ENCODE measurements around the gene GTF3C2.

Gene GTF3C2, protein sequence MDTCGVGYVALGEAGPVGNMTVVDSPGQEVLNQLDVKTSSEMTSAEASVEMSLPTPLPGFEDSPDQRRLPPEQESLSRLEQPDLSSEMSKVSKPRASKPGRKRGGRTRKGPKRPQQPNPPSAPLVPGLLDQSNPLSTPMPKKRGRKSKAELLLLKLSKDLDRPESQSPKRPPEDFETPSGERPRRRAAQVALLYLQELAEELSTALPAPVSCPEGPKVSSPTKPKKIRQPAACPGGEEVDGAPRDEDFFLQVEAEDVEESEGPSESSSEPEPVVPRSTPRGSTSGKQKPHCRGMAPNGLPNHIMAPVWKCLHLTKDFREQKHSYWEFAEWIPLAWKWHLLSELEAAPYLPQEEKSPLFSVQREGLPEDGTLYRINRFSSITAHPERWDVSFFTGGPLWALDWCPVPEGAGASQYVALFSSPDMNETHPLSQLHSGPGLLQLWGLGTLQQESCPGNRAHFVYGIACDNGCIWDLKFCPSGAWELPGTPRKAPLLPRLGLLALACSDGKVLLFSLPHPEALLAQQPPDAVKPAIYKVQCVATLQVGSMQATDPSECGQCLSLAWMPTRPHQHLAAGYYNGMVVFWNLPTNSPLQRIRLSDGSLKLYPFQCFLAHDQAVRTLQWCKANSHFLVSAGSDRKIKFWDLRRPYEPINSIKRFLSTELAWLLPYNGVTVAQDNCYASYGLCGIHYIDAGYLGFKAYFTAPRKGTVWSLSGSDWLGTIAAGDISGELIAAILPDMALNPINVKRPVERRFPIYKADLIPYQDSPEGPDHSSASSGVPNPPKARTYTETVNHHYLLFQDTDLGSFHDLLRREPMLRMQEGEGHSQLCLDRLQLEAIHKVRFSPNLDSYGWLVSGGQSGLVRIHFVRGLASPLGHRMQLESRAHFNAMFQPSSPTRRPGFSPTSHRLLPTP

DNA sequence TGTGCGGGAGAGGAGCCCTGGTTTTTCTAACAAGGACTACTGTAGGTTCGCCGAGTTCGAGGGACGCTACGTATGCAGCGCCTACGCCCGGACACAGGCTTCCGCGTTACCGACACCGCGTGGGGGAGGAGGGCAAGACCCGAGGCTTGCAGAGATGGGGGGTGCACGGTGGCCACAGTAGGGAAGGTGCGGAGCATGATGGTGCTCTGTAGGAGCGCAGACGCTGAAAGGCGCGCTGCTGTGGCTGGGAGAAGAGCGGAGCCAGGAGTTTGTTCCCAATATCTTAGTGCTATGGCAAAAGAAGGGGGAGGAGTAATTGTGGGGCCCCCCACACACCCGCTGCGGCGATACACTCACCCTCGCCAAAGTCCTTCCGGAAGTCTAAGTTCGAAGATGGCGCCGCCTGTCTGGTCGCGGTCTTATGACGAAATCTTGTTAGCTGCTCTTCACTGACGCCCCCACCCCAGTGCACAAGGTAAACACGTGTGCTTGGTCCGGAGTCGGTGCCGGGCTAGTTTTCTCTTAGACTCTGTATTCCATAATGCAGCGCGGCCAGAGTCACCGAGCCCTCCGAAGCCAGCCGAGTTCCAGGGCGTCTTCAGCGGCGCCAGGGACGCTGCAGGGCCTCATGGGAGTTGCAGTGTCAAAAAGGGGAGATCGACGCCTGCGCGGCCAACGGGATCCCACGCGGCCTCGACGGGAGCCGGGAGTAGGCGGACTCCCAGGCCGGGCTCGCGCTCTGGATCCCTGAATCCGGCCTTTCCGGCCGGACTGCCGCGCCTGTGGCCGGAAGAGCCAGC lies at the start of gene GTF3C2:
TSS of gene GTF3C2 (minus strand) at position 383 of the 800 bp plus-strand sequence. CDS start 13,210 bp downstream, outside the sequence.
- DNase-seq (ENCODE audit: low read depth), result peak; percentile 86

DNA sequence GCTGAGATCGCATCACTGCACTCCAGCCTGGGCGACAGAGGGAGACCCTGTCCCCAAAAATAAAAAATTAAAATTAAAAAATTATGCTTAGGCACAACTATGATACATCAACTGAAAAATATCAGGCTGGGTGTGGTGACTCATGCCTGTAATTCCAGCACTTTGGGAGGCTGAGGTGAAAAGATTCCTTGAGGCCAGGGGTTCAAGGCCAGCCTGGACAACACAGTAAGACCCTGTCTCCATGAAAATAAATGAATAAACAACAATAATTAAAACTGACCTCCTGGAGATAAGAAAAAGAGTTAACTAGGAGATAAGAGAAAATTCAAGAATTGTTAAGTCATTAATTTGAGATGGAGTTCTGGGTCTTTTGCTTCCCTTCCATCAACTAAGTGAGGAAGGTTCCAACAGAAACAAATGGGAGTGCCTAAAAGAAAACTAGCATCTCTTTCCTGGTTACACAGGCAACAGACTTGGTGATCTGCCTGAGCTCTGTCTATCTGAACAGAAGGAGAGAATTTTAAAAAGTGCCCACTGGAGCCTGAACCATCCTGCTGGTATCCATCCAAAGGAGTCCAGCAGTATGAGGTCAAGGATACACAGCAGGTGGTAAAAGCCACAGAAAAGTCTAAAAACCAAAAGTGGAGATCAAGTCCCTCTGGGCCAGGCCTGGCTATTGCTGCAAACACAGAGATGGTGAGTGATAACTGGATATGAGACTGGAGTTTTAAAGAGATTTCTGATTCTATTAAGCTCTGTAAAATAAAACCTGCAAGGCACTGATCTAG lies 44.0 kb upstream of the GTF3C2 start:
- no peak for DNase-seq (ENCODE audit: low read depth)

DNA sequence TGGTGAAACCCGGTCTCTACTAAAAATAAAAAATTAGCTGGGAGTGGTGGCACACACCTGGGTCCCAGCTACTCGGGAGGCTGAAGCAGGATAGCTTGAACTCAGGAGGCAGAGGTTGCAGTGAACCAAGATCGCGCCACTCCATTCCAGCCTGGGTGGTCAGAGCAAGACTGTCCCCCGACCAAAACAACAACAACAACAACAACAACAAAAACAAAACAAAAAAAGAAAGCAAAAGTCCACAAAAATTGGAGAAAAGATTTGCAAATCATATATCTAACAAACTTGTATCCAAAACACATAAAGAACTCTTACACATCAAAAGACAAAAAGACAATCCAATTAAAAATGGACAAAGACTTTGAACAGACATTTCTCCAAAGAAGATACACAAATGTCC lies 42.4 kb upstream of the GTF3C2 start:
- no peak for DNase-seq (ENCODE audit: low read depth)

DNA sequence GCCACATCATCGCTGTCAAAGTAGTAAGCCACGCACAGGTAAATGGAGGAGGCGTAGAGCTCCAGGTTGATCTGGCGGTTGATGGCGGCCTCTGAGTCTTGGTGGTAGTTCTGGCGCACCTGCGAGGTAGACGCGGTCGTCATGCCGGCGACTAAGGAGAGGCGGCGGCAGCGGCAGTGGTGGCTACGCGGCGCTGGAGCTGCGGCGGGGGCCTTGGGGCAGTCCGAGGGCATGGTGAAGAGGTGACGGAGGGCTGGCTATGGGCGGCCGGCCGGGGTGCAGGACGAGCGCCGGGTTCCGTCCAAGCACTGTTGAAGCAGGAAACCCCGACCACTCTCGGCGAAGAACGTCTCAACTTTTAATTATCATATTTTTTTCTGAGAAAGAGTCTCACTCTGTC lies 36.7 kb upstream of the GTF3C2 start:
- DNase-seq (ENCODE audit: low read depth), result no peak

DNA sequence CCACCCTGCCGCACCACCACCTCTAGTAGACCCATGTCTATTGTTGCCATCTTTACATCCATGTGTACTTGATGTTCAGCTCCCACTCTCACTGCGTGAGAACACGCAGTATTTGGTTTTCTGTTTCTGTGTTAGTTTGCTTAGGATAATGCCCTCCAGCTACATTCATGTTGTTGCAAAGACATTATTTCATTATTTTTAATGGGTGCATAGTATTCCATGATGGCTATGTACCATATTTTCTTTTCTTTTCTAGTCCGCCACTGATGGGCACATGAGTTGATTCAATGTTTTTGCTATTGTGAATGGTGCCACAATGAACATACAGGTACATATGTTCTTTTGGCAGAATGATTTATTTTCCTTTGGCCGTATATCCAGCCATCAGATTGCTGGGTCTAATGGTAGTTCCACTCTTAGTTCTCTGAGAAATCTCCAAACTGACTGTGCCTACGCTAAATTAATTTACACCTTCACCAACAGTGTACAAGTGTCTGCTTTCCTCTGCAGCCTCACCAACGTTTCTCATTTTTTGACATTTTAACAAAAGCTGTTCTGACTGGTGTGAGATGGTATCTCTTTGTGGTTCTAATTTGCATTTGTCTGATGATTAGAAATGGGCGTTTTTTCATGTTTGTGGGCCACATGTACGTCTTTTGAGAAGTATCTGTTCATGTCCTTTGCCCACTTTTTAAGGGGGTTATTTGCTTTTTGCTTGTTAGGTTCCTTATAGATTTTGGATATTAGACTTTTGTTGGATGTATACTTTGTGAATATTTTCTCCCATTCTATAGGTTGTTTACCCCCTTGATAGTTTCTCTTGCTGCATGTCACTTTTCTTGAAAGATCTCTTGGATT lies 34.5 kb upstream of the GTF3C2 start:
- DNase-seq (ENCODE audit: low read depth), result no peak

DNA sequence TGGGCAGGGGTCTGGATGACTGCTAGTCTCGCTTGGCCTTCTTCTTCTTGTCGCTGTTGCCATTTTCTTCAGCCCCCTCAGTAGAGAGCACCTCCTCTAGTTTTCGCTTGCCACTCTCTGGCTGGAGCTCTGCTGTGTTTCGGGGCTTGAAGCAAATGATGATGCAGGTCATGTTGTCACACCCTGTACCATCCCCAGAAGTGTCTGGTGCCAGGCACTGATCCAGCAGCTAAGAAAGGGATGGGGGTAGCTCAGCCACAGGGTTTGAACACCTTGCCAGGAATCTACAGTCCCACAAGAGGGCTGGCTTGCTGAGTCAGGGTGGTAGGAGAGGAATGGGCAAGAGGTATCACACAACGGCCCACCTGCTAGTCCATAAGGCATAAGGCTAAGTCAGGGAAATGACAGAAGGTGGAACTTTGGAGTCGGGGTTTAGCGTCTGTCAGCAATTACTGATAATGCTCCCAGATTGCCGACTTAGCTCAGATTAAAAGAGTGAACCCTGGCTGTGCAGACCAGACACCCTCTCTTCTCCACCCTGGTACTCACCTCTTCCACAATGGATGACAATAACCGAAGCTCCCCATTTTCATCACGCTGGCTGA lies 25.1 kb upstream of the GTF3C2 start:
- no peak for DNase-seq (ENCODE audit: low read depth)

DNA sequence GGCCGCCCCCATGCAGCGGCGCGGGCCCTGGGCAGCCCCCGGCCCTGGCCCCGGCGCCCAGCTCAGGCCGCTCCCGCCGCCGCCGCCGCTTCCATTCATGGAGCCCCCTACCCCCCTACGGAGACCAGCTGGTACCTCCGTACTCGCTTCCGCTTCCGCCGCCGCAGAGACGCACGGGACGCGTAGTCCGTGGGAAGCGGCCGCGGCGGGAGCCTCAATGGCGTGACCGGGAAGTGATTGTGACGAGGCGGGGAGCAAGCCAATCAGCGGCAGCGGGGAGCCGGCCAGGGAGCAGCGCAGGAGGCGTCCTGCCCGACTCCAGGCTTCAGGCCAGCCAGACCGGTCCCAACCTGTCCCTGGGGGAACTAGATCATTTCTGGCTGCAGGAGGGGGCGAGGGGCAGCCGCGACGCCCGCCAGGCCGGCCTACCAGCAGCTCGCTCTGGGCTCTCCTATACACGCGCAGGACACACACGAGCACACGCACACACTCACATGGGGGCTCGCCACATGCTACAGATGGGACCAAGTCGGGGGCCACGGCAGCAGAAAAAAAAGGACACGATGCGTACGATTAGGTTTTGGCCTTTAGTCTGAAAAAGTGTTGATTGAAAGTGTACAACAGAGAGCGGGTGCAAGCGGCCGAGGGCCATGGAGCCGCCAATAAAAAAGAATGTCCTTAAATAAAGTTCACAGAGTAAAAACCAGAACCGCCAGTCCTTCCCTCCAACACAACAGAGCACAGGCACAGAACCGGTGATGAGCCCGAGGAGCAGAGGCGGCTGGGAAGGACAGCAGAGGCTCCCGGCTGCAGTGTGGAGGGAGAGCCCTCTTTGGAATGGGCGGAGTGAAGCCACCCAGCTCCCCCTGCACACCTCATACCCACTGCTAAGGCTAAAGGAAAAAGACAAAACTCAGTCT lies 24.3 kb upstream of the GTF3C2 start, which contains the start of gene ZNF513:
TSS of gene ZNF513 (minus strand) at position 109 of the 920 bp plus-strand sequence. CDS start 208 bp downstream, outside the sequence.
- DNase-seq (ENCODE audit: low read depth), result peak; percentile 80

DNA sequence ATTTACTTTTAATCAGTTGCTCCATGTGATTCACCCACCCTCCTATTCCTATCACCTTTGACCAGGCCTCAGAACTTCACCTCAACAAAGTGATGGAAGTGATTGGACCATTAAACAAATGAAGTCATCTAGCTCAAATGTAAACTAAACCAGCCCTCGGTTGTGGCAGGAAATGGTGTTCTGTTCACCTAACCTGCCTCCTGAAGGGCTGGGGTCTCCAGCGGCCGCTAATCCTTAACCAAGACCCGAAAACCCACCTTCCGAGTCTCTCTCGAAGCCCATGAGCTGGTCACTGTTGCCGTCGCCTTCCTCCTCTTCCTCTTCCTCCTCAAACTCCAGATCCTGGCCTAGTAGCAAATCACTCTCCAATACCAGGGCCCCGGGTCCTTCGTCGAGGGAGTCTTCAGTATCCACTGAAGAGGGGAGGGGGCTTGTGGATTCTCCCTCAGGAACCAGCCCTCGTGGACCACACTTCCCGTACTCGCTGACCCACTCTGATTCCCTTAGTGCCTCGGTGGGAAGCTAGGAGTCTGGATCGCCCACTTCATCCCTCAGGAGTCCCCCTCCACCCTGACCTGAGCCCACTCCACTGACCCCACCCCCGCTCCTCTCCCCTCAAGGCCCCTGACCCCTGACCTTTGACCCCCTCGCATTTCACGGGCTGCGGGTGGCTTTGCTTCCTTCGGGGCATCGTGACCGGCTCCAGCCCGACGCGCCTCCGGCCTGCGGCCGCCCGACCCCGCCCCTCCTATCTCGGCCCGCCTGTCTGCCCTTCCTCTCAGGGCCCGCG lies 23.5 kb upstream of the GTF3C2 start:
- DNase-seq (ENCODE audit: low read depth), result no peak

DNA sequence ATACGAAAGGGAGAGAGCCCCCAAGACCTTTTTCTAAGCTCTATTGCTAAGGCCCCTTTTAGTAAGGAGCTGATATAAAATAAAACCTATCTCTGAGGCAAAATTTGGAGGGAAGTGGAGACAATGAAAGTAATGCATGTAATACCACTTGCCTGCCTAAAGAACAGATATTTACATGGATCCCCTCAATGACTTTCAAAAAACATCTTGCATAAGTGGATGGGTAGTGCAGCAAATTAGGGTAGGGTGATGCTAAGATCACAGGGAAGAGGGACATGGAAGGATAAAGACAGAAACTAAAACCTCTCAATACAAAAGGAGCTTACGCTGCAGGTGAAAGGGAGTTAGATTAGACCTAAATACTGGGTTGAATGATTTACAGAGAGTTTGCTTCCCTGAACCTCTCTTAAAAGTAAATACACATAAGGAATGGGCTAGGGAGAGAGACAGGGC lies 22.8 kb upstream of the GTF3C2 start:
- no peak for DNase-seq (ENCODE audit: low read depth)

DNA sequence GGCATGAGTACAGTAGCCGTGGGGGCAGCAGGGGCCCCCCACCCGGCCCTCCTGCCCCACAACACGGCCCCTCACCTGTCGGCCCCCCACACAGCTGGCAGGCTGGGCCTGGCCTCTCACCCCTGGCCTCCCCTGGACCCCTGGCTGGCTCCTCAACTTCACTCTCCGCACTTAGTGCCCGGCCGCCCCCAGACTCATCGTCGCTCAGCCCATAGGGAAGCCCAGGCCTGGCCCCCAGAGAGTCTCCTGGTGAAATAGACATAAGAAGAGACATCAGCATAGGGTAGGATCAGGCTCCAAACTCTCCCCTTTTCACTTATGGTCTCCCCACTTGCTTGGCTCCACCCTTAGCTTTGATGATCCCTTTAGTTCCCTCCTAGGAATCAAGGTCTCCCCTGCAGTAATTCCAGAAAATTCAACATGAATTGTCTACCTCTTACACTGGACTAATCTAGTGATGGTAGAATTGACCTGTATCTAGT lies 22.3 kb upstream of the GTF3C2 start:
- DNase-seq (ENCODE audit: low read depth), result no peak

DNA sequence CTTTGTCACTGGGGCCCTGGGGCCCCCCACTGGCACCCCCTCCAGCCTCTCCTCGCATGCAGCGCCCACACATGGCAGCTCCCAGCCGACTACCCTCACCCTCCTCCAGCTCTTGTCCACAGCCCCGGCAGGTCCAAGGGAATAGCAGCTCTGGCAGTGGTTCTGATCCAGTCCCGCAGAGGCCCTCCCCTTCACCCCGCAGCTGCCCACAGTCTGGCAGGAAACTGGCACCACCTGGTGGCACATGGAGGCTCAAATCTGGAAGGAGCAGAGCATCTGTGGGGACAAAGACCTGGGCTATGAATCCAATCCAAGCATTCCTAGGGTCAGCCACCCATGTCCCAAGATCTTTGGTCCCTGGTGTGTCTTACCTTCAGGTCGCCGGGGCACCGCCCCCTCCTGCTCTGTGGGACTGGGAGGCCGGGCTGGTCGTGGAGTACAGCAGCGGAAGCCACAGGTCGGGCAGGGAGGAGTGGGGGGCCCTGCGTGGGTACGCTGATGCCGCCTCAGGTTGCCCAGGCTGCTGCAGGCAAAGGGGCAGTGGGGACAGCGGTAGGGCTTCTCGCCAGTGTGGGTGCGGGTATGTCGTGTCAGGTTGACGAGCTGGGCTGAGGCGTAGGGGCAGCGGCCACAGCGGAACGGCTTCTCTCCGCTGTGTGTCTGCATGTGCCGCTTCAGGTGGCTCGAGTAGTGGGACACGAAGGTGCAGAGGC lies 21.7 kb upstream of the GTF3C2 start:
- DNase-seq (ENCODE audit: low read depth), result no peak

DNA sequence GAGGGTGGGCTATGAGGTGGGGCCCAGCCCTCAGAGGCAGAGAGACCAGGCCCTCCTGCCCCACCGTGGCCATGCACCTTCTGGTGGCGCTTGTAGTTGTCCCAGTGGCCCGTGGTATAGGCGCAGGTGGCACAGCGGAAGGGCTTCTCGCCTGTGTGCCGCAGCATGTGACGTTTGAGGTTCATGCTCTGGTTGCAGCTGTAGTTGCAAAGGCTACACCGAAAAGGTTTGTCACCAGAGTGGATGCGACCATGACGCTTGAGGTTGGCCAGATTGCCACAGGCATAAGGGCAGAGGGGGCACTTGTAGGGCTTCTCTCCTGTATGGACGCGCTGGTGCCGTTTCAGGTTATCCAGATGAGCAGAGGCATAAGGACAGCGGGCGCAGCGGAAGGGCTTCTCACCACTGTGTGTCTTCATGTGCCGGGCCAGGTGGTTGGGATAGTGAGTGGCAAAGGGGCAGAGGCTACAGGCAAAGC lies 21.1 kb upstream of the GTF3C2 start:
- DNase-seq (ENCODE audit: low read depth), result no peak

DNA sequence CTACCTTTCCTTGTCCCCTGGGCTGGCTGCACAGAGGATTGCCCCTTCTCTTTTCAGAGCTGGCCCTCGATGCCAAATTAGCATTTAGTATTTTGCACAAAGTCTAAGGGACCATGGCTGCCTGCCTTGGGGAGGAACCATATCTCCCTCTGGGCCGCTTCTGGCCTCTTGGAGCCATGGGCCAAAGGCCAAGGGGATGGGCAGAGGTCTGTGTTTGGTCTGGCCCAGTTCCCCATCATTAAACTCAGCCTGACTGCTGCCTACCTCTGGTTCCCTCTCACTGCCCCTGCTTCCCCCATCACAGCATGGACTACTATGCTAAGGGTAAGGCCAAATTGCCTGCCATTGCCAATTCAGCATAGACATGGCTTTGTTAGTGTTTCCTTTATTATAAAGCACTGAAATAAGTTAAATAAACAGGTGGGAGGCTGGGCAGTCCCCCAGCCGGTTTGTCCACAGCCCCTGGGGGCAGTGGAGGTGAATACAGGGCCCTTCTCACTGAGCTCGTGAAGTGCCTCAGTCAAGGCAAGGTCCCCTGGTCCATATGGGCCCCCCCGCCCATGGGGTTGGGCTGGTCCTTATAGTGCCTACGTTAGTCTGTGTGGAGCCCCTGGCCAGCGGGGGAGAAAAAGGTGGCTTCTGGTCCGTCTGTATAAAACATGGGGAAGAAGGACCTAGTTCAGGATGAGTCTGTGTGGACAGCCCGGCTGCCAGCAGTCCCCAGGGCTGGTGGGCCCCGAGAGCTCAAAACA lies 20.5 kb upstream of the GTF3C2 start:
- no peak for DNase-seq (ENCODE audit: low read depth)

DNA sequence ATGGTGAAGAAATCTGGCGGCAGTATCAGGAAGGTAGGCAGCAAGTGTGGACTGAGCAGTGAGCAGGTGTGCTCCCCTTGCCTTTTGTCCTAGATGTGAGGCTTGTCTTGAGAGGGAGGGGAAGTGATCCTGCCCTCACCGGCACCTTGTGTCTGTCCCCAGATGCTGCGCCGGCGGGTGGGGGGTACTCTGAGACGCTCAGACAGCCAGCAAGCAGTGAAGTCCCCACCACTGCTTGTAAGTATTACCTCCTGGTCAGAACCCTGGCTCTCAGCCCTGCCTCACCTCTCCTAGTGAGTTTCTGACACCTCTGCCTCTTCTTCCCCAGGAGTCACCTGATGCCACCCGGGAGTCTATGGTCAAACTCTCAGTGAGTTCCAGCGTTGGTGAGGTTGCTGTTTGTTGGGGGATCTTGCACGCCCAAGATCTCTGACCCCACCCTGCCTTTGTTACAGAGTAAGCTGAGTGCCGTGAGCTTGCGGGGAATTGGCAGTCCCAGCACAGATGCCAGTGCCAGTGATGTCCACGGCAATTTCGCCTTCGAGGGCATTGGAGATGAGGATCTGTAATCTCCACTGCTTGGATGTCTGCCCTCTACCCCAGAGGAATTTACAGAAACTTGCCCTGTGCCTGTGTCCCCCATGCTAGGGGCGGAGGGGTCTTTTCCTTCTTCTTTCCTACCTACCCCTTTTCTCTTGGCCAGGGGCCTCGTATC lies 19.7 kb upstream of the GTF3C2 start:
- no peak for DNase-seq (ENCODE audit: low read depth)

DNA sequence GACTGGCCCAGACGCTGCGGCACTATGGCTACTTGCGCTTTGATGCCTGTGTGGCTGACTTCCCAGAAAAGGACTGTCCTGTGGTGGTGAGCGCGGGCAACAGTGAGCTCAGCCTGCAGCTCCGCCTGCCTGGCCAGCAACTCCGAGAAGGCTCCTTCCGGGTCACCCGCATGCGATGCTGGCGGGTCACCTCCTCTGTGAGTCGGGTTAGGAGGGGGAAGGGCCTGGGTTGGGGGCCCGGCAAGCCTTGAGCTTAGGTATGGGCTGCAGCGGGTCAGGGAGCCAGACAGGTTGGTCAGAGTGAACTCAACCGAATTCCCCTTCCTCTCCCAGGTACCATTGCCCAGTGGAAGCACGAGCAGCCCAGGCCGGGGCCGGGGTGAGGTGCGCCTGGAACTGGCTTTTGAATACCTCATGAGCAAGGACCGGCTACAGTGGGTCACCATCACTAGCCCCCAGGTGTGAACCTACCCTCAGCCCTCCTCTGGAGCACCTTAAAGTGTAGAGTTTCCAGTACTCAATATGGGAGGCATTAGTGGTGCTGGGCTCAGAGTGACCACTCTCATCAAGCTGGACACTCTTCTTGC lies 19.0 kb upstream of the GTF3C2 start:
- no peak for DNase-seq (ENCODE audit: low read depth)
